Retina (tissue), 1 donor: ENCODE measurements around the gene FAHD2A.
A peak's percentile ranks its signal among the peaks of the same experiment; 100 is the strongest.
"Not testable (repeated sequence)": the region's sequence is repeated elsewhere in the genome, so short reads cannot be mapped to it uniquely, and the experiment has no call there.

Experiments
- DNase-seq: peaks from one replicate; pipeline ENCODE4 v3.0.0-alpha.2; 2016

FAHD2A gene

DNA sequence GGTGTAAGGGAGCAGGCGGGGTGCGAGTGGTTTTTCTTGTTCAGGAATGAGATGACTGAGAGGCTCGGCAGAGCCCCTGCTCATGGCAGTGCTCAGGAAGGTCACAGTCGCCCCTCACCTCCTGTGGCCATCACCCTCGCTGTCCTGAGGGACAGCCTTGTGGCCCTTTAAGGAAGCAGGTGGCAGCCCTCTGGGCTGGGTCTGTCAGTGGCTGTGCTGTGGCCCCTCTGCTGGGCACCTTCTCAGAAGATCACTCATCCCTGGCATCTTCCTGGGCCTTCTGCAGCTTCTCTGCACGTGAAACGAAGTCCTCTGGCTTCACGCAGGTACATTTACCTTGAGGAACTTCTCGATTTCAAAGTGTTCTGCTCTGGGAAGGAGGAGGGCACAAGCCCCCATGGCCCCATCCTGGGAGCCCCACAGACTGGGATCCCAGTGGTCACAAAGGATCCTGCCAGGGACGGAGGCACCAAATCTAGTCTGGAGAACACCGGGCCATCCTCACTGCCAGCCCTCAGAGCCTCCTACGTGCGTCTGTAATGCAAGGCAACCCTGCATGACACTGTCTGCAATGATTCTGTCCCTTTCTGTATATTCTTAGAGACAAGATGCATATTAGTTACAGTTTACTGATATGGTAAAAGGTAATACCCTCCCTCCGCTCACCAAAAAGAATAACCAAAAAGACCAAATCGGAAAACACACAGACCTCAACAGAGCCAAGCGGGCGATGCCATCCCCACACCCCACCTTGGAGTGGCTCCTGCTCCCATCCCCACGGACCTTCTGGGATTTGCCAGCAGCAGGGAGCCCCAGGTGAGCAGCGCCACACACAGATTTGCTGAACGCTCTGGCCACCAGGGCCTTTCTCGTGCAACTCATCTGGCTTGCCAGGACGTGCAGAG is 25.9 kb upstream of the FAHD2A start:
- no peak for DNase-seq

DNA sequence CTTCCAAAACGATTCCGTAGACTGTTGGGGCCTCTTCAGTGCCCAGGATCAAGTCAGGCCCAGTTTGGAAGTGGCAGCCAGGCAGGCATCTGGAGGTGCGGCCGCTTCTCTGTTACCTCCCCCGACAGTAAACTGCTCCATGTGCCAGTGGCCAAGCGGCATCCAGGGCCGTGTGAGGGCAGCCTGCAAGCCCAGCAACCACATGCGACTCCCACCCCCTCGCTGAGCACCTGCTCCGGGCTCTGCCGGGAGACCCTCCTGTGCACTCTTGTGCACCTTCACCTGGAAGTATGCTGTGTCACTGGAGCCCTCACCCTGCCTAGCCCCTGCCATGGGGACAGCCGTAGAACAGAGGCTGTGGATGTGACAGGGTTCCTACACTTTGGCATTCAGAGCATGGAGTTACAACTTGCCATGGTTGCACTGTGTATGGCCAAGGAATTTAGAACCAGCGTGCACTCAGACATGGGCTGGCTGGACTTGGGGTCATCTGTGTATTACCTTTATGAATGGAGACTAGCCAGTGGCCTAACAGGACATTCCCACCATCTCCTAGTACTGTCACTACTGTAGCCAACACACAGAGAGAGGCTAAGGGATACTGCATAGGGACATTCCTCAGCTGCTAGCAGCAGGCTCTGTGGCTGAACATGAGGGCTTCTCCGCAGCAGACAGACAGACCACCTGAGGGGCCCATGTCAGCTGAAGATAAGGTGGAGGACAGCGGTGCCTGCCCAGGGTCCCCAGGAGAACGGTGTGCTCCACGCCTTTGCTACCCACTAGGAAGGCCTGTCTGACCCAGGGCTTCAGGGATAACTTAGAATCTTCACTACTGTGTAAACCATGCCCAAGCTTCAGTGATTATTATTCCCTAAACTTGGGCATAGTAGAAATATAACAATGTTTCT is 25.0 kb upstream of the FAHD2A start:
- DNase-seq, result no peak

DNA sequence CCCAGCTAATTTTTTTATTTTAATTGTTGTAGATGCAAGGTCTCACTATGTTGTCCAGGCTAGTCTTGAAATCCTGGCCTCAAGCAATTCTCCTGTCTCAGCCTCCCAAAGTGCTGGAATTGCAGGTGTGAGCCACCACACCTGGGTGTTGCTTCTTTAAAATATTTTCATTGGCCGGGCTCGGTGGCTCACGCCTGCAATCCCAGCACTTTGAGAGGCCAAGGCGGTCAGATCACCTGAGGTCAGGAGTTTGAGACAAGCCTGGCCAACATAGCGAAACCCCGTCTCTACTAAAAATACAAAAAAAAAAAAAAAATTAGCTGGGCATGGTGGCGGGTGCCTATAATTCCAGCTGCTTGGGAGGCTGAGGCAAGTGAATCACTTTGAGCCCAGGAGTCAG is 24.2 kb upstream of the FAHD2A start:
- not testable (repeated sequence) for DNase-seq

DNA sequence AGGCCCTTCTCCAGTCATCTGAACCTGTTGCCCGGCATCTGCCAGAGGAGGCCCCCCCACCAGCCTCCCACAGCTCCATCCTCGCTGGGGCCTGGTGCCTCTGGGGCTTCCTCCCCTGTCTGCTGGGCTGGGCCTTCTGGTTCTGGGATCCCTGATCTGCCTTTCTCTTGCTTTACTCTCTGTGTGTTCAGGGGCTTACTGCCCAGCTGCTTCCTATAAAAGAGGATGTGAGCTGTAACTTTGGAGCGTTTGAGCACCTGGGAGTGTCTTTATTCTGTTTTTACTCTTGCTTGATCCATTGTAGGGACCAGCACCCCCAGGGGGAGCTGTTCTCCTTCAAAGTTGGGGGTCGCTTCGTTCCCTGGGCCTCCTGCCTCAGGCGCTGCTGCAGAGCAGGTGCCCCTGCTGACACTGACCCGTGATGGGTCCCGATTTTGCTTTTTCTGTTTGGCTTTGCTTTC is 23.1 kb upstream of the FAHD2A start:
- no peak for DNase-seq

DNA sequence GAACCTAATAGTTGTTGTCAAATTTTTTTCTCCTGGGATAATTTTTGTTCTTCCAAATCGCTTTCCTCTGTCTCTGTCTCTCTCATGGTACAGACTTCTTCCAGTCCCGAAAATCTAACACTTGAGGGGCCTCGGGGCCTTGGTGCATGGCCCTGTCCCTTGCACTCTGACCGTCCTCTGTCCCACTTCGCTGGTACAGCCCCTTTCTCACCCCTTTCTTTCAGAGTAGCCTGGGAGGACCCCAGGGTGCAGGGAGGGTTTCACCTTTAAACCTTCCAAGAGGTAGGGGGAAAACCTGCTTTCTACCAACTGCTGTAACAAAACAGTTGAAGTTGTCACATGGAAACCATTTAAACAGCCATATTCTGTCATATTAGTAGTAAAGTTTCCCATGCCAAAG is 22.2 kb upstream of the FAHD2A start:
- no peak for DNase-seq

DNA sequence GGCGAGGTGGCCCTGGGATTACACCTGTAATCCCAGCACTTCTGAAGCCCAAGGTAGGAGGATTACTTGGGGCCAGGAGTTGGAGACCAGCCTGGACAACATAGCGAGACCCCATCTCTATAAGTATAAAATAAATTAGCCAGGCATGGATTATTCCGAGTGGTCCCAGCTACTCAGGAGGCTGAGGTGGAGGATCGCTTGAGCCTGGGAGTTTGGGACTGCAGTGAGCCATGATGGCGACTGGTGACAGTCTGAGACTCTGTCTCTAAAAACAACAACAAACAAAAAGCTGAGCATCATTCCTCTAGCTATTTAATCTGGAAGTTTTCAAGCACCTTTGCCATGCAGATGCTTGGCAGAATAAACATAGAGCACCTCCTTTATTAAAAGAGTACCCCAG is 21.8 kb upstream of the FAHD2A start:
- DNase-seq, result no peak

DNA sequence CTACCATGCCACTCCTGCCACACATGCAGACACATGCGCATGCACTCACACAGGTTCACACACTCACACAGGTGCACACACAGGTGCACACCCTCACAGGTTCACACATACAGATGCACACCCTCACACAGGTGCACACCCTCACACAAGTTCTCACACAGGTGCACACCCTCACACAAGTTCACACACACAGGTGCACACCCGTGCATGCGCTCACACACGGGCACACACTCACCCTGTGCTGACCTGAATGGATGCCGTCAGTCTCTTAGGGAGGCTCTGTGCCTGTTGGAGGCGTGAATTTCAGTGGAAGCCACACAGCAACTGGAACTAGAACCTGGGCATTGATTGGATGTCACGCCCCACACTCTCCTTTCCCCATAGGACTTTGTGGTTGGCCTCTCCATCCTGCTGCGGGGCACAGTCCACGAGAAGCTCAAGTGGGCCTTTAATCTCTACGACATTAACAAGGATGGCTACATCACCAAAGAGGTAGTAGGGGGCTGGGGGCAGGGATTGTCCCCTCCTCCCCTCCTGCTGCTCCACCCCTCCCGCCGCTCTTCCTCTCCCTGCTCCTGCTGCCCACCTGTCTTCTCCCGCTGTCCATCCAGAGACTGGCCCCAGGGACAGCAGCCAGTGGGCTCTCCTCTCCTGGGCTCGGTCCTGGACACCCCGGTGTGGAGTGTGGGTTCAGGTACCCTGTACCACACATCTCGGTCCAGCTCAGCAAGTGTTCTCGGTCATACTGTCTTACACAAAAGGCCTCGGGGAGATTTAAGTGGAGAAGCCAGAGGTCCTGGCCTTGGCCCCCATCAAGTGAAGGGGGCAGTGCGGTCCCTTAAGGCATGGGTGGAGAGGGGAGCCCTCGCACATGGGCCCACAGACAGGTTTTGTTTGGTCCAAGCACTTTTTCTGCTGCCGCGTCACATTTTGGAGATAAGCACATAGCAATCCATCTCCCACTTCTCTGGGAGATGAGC is 21.0 kb upstream of the FAHD2A start:
- DNase-seq, result no peak

DNA sequence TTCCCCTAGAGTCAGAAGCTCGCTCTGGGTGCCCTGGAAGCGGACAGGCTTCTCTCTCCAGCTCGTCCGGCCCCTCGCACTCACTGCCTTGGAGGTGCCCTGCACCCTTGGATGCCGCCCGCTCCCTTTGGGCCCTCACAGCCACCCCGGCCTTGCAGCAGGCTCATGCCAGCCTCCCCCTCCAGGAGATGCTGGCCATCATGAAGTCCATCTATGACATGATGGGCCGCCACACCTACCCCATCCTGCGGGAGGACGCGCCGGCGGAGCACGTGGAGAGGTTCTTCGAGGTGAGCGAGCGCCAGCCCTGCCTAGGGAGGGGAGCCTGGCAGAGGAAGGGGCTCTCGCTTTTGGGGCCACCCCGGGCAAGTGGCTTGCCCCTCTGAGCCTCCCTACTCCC is 20.3 kb upstream of the FAHD2A start:
- DNase-seq, result no peak

DNA sequence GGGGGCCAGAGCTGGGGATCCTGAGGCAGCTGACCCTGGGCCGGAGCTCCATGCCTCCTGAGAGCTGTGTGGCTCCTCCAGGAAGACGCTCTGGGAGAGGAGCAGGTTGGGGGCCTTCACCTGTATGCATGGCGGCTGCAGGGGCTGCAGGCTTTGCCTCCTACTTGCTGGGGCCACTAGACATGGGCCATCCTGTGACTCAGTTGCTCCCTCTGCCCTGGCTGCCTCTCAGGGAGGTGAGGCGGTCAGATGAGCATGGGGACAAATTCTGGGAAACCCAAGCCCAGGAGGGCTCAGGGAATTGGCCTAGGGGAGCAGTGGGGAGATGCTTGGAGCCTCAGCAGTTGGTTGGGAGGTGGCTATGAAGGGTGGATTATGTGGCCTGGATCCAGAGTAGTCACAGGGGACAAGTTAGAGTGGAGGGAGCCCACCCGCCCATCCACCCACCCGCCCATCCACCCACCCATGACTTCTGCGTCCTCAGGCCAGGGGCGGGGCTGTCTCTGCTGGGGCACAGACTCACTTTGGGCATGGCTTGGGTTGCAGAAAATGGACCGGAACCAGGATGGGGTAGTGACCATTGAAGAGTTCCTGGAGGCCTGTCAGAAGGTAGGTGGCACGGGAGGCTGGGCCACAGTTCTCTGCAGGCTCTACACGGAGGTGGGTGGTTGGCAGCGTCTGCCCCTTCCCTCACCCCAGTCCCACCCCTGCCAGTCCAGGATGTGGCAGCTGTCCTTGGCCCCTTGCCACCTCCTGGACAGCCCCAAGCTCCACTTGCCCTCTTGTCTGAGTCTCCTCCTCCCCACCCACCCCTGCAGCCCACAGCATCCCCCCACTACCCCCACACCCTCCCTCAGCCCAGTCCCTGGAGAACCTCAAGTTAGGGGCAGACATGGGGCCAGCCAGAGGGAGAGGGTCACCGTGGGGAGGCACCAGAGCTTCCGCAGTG is 19.5 kb upstream of the FAHD2A start:
- no peak for DNase-seq

DNA sequence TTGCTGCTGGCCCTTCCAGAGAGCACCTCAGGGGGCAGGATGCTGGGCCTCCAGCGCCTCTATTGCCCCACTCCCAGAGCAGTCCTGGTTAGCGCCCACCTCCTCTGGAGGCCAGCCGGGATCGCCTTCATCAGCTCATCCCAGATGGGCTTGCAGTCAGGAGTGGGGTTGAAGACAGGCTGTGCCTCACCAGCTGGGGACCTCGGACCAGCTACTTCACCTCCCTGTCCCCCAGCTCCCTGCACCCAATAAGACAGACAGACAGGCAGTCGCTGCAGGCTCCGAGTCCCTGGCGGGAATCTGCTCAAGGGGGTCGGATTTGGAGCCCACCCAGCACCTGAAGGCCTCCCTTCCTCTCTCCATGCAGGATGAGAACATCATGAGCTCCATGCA is 18.9 kb upstream of the FAHD2A start:
- no peak for DNase-seq

DNA sequence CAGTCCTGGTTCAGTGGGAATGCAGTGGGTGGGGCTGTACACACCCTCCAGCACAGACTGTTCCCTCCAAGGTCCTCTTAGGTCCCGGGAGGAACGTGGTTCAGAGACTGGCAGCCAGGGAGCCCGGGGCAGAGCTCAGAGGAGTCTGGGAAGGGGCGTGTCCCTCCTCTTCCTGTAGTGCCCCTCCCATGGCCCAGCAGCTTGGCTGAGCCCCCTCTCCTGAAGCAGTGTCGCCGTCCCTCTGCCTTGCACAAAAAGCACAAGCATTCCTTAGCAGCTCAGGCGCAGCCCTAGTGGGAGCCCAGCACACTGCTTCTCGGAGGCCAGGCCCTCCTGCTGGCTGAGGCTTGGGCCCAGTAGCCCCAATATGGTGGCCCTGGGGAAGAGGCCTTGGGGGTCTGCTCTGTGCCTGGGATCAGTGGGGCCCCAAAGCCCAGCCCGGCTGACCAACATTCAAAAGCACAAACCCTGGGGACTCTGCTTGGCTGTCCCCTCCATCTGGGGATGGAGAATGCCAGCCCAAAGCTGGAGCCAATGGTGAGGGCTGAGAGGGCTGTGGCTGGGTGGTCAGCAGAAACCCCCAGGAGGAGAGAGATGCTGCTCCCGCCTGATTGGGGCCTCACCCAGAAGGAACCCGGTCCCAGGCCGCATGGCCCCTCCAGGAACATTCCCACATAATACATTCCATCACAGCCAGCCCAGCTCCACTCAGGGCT is 17.5 kb upstream of the FAHD2A start:
- DNase-seq, result no peak

DNA sequence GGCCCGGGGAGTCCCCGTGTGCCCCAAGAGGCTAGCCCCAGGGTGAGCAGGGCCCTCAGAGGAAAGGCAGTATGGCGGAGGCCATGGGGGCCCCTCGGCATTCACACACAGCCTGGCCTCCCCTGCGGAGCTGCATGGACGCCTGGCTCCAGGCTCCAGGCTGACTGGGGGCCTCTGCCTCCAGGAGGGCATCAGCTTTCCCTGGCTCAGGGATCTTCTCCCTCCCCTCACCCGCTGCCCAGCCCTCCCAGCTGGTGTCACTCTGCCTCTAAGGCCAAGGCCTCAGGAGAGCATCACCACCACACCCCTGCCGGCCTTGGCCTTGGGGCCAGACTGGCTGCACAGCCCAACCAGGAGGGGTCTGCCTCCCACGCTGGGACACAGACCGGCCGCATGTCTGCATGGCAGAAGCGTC is 16.9 kb upstream of the FAHD2A start:
- no peak for DNase-seq

DNA sequence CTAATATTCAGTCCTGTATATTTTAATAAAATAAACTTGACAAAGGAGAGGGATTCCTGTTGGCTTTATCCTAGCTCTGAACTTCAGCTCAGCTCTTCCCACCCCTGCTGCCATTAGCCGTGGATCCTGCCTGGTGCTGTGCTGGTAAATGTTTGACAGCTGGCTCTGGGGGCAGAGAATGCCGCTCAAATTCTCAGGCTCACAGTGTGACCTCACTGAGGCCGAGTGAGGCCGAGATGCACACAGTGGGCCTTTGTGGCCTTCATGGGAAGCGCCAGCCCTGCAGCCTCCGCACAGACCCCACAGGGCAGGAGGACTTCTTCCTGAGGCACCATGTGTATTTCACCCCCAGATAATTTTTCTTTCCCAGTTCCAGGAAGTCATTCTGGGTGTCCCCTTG is 16.5 kb upstream of the FAHD2A start:
- no peak for DNase-seq

DNA sequence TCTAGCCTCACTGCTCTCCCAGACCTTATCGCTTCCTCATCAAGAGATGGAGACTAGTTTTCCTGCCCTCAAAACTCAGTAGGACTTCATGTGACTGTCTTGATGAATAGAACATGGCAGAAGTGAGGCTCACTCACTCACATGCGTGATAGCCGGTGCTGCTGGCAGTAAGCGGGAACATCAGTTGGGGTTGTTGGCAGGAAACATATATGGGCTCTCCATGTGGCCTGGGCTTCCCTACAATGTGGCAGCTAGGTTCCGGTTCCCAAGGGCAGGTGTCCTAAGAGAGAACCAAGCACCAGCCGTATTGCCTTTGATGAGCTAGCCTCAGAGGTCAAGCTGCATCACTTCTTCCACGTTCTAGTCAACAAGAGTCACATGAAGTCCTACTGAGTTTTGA is 15.2 kb upstream of the FAHD2A start:
- DNase-seq, result no peak

DNA sequence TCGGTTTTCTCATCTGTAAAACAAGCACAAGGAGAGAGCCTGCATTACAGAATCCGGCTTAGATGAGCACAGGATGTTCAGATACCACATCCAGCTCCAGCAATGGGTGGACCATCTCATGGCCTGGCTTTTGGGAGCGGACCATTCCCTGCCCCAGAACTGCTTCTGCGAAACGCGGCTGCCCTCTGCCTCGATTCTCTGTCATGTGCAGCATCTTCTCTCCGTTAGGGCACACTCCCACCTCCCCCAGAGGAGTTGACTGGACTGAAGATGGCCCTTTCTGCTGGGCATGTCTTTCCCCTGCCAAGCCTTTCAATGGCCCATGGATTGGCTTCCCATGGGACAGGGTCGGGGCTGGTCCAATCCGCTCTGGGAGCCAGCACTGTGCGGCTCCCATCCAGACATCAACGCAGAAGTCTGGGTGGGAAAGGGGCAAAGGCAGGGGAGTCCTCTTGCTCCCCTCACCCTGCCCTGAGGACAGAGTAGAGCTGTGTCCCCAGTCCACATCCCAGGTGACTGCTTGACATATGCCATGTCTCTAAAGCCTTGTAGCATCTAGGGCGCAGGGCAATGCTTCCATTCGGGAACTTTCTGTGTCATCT is 14.3 kb upstream of the FAHD2A start:
- DNase-seq, result no peak

DNA sequence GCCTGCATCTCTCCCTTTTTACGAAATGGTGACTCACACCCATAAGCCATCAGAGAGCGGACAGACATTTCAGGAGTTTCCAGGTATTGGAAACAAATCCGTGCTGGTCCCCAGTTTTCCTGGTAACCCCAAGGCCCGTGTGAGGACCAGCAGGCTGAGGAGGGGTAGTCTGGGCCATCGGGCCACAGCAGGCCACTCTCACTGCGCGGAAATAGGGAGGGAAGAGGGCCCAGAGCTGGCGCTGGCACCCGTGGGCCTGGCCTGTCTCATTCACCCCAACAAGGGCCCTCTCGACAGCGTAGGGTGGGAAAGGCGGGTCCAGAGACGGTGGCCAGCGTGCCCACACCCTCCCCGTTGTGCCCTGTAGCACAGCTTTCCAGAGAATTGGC is 13.7 kb upstream of the FAHD2A start:
- no peak for DNase-seq

DNA sequence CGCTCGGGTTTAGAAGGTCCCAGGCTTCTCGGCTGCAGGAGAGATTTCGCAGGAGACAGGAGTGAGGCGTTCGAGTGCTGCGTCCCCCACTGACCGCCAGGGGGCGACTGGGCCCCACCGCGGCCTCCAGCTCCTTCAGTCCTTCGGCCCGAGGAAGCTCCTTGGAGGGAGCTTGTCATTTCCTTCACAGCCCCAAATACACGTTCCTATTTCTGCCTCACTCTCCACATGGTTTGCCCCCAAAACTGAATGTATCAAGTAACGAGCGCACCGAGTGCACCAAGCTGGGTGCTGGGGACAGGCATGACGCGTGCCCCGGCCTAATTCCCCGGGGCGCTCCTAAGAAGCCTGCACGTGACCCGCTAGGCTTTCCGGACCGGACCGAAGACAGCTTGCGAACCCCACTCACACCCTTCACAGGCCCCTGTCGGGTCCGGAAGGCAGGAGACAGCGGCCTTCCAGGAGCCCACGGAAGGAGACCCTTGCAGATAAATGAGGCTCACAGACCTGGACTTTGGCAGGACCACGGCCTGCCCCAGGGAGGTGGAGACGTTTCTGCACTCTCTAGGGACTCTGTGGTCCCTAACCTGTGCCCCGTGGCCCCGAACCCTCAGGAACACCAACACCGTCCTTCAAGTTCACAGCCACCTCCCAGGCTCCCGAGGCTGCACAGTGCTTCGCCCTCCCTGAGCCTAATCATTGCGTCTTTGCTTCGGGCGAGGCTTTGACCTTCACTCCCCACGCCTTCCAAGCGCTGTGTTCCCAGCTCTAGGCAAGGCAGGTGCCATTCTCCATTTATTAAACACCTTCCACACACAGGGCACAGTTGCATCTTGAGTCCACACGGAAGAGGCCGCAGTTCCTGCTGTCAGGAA is 13.0 kb upstream of the FAHD2A start:
- DNase-seq, result peak; percentile 86

DNA sequence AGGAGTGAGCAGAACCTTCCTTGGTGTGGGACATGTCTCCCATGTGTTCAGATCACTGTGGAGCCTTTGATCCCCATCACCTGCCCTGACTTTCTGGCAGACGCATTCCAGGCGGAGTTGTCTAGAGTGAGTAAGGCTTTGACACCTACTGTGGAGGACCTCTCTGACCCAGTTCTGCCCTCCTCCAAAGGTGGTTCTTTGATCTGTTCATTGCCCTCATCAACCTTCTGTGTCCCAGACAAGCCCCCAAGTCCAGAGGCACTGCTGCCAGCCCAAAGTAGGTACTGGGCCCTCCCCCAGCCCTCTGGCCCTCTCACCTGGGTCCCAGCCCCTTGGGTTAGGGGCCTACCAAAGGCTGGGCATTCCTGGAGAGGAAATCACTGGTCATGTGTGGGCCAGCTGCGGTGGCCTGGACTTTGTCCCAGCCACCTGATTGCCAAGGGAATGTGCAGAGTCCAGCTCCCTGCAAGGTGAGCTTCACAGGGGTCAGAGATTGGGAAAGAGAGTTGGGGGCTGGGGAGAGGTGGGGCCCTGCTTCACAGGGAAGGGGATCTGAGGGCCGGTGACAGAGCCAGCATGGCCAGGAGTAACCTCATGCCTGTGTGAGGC is 12.1 kb upstream of the FAHD2A start:
- no peak for DNase-seq

DNA sequence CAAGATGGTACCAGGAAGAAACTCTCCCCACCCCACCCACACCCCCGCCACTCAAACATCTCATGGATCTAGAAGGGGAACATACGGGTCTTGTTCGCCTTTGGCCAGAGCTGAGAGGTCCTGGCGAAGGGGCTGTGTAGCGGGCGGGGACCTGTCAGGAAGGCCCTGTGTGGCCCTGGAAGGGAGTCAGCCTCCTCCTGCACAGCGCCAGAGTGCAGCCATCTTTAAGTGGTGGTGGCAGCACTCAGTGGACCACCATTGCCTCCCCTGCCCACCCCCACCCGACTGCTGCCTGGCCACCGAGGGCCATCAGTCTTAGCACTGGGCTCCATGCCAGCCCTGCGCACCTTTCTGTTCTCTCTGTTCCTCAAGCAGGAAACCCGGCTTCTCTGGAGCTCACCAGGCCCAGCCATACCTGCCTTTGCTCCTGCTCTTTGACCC is 11.6 kb upstream of the FAHD2A start:
- DNase-seq, result no peak
